ENCODE measurements around the gene CCDC149. TPM values are rescaled to one million over a fixed set of nuclear protein-coding genes. Genes with fewer than 3 reads are reported as not detected.

CCDC149 gene
- total RNA-seq, 1 experiment from 2014 or later, result 12.7 TPM

GRCh38 chr4:24801136-24801855 is 111.5 kb downstream of the CCDC149 start:
- no peaks in the 10 kb centered on the region for H3K4me1 Mint-ChIP-seq (ENCODE audit: insufficient read depth, unreplicated experiment)
- CTCF ChIA-PET, result interaction anchor here (0.6 to 1.0 kb wide), 4 partner anchors 8 to 328 kb away, joined by 3 read pairs; no protein-coding TSS in a partner anchor
- TF ChIP-seq CTCF (IDR thresholded peaks at IDR 0.05; ENCODE audit: unreplicated experiment), result no peak
- no TSS peak for BruUV-seq (replicated peaks)
- H3K36me3 Mint-ChIP-seq (ENCODE audit: insufficient read depth, unreplicated experiment), result peaks cover 6% of the 10 kb centered on the region
- H3K27me3 Mint-ChIP-seq (ENCODE audit: insufficient read depth, unreplicated experiment), result no peaks in the 10 kb centered on the region
- POLR2A ChIA-PET, result interaction anchor here (0.6 kb wide), 1 partner anchor 8 kb away, joined by 3 read pairs; no protein-coding TSS in a partner anchor
- DNase-seq (ENCODE audit: unreplicated experiment), result no peak
- H3K27ac Mint-ChIP-seq (ENCODE audit: low read depth, unreplicated experiment), result no peak overlapping the region
- intact Hi-C loops (cut with micrococcal nuclease), result no loop called here
- no peak overlapping the region for H3K4me3 Mint-ChIP-seq (ENCODE audit: unreplicated experiment)
- H3K9me3 Mint-ChIP-seq (ENCODE audit: unreplicated experiment), result no peaks in the 10 kb centered on the region

GRCh38 chr4:24800325-24800895 is 112.4 kb downstream of the CCDC149 start:
- no peaks in the 10 kb centered on the region for H3K27me3 Mint-ChIP-seq (ENCODE audit: insufficient read depth, unreplicated experiment)
- CTCF ChIA-PET, result interaction anchor here (1.0 kb wide), 1 partner anchor 124 kb away, joined by 3 read pairs; no protein-coding TSS in a partner anchor
- no TSS peak for BruUV-seq (replicated peaks)
- POLR2A ChIA-PET, result no interaction called here
- no peaks in the 10 kb centered on the region for H3K4me1 Mint-ChIP-seq (ENCODE audit: insufficient read depth, unreplicated experiment)
- H3K9me3 Mint-ChIP-seq (ENCODE audit: unreplicated experiment), result no peaks in the 10 kb centered on the region
- H3K36me3 Mint-ChIP-seq (ENCODE audit: insufficient read depth, unreplicated experiment), result peaks cover 6% of the 10 kb centered on the region
- no peak for DNase-seq (ENCODE audit: unreplicated experiment)
- TF ChIP-seq CTCF (IDR thresholded peaks at IDR 0.05; ENCODE audit: unreplicated experiment), result no peak
- intact Hi-C loops (cut with micrococcal nuclease), result no loop called here
- H3K4me3 Mint-ChIP-seq (ENCODE audit: unreplicated experiment), result no peak overlapping the region
- no peak overlapping the region for H3K27ac Mint-ChIP-seq (ENCODE audit: low read depth, unreplicated experiment)

- H3K4me1 Mint-ChIP-seq (ENCODE audit: insufficient read depth, unreplicated experiment), result no peaks in the 10 kb centered on the region
- TF ChIP-seq CTCF (IDR thresholded peaks at IDR 0.05; ENCODE audit: unreplicated experiment), result no peak
- CTCF ChIA-PET, result no interaction called here
- POLR2A ChIA-PET, result no interaction called here
- no peak overlapping the region for H3K27ac Mint-ChIP-seq (ENCODE audit: low read depth, unreplicated experiment)
- no peak overlapping the region for H3K4me3 Mint-ChIP-seq (ENCODE audit: unreplicated experiment)
- H3K27me3 Mint-ChIP-seq (ENCODE audit: insufficient read depth, unreplicated experiment), result no peaks in the 10 kb centered on the region
- DNase-seq (ENCODE audit: unreplicated experiment), result no peak
- intact Hi-C loops (cut with micrococcal nuclease), result no loop called here
- H3K9me3 Mint-ChIP-seq (ENCODE audit: unreplicated experiment), result no peaks in the 10 kb centered on the region
- BruUV-seq (replicated peaks), result no TSS peak
- H3K36me3 Mint-ChIP-seq (ENCODE audit: insufficient read depth, unreplicated experiment), result peaks cover 3% of the 10 kb centered on the region
Measured at GRCh38 chr4:24799544-24800324, 113.1 kb downstream of the CCDC149 start.

GRCh38 chr4:24799196-24799543 is 113.7 kb downstream of the CCDC149 start:
- TF ChIP-seq CTCF (IDR thresholded peaks at IDR 0.05; ENCODE audit: unreplicated experiment), result no peak
- ChIA-PET CTCF (no interaction called here), POLR2A (no interaction called here)
- Mint-ChIP-seq H3K36me3 (ENCODE audit: insufficient read depth, unreplicated experiment) (no peaks in the 10 kb centered on the region), H3K27me3 (ENCODE audit: insufficient read depth, unreplicated experiment) (no peaks in the 10 kb centered on the region), H3K9me3 (ENCODE audit: unreplicated experiment) (no peaks in the 10 kb centered on the region), H3K4me1 (ENCODE audit: insufficient read depth, unreplicated experiment) (no peaks in the 10 kb centered on the region), H3K27ac (ENCODE audit: low read depth, unreplicated experiment) (no peak overlapping the region), H3K4me3 (ENCODE audit: unreplicated experiment) (no peak overlapping the region)
- no peak for DNase-seq (ENCODE audit: unreplicated experiment)
- intact Hi-C loops (cut with micrococcal nuclease), result no loop called here
- no TSS peak for BruUV-seq (replicated peaks)

Data from MCF 10A (cell line).